ENCODE data around the gene ANKS1B.

Gene ANKS1B

DNA sequence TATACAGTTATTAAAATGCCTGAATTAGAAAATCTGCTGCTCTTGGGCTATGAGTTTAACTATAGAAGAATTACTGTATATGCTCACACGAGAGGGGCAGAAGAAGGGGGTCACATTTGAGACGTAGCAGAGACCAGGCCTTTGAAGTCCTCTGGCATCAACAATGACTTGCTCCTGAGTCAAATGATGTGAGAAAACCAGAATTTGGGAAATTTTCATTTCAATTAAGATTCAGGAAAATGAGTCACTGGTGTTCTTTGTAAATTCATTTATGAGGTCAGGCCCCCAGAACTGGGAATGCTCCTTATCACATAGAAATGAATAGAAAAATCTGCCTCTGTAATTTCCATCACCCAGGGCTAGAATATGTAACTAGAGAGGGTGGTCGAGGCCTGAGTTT lies 1246.7 kb downstream of the ANKS1B start:
- Mint-ChIP-seq H3K4me3 (no peak overlapping the region), H3K36me3 (ENCODE audit: low read depth) (peaks cover 2% of the 10 kb centered on the region), H3K27me3 (peaks cover 10% of the 10 kb centered on the region), H3K27ac (no peak overlapping the region), H3K4me1 (peaks cover 35% of the 10 kb centered on the region), H3K9me3 (no peaks in the 10 kb centered on the region)
- DNase-seq: no peak
- no peak for ATAC-seq

DNA sequence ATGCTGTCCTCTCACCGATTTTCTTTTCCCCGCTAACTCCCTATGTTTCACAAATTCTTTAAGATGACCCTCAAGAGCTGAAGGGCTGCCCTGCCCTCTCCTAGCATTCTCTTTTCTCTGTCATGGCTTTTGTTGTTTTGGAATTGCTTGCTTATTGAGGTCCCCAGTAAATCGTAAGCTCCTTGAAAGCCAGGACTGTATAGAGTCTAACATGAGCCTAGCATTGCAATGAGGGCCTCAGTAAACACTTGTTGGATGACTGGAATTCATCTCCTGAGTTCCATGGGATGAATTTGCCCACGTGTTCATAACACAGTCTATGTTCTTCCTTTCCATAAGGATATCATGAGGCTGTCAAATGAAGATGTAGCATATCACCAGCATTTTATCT lies 1247.4 kb downstream of the ANKS1B start:
- Mint-ChIP-seq H3K4me3 (no peak overlapping the region), H3K27ac (no peak overlapping the region), H3K27me3 (peaks cover 4% of the 10 kb centered on the region), H3K36me3 (ENCODE audit: low read depth) (peaks cover 3% of the 10 kb centered on the region), H3K4me1 (peaks cover 30% of the 10 kb centered on the region), H3K9me3 (no peaks in the 10 kb centered on the region)
- DNase-seq: no peak
- no peak for ATAC-seq

DNA sequence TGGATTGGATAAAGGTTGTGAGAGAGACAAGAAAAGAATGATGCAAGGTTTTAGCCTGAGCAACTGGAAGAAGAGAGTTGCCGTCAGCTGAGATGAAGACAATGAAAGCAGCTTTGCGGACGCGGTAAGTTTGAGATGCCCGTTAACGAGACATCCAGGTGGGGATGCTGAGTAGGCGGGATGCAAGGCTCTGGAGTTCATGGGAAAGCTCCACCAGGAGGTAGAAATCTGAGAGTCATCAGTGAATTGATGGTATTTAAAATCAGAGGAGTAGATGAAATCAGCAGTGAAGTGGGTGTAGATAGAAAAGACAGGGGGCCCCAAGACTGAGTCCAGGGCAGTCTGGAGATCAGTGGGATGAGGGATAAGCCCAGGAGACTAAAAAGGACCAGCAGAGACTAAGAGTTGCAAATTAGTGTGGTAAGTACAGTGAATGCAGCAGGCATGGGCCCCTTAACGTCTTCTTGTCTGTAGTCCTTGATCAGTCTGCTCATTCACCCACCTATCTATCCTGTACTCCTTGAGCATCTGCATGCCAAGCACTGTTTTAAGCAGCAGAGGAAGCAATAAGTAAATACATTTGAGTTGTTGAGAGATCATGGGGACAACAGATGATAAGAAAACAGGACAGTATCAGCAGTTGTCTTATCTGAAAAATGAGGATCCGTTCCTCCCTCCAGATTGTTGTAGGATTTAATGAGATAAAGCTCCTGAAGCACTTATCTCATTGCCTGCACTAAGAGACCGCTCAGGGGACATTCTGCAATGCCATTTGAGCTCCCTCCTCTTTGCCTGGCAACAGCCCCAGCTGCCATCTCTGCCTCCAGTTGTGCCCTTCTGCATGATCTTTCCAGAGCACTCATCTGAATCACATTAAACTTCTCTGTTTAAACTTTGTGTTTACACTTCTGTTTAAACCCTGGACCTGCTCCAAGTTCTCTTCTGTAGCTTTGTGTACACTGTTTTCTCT lies 1248.1 kb downstream of the ANKS1B start:
- peaks cover 24% of the 10 kb centered on the region for H3K4me1 Mint-ChIP-seq
- H3K27me3 Mint-ChIP-seq: peaks cover 3% of the 10 kb centered on the region
- DNase-seq: no peak
- no peak overlapping the region for H3K4me3 Mint-ChIP-seq
- no peak for ATAC-seq
- H3K9me3 Mint-ChIP-seq: no peaks in the 10 kb centered on the region
- H3K36me3 Mint-ChIP-seq (ENCODE audit: low read depth): peaks cover 3% of the 10 kb centered on the region
- no peak overlapping the region for H3K27ac Mint-ChIP-seq

DNA sequence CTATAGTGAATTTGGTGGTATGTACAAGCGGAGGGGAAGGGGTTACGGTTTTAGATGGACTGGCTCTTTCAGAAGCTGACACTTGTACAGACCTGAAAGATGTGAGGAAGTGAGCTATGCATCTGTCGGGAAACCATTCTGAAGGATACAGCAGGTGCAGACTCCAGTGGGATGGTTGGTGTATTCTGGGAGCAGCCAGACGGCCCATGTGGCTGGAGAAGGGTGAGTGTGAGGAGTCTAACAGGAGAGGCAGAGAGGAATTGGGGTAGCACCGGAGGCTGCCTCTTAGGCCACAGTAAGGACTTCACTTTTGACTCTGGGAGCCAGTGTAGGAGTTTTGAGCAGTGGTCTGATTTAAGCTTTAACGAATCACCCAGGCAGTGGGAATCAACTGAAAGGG lies 1248.9 kb downstream of the ANKS1B start:
- Mint-ChIP-seq H3K9me3 (no peaks in the 10 kb centered on the region), H3K27me3 (no peaks in the 10 kb centered on the region), H3K36me3 (ENCODE audit: low read depth) (peaks cover 3% of the 10 kb centered on the region), H3K27ac (no peak overlapping the region), H3K4me1 (peaks cover 16% of the 10 kb centered on the region), H3K4me3 (no peak overlapping the region)
- no peak for ATAC-seq
- DNase-seq: no peak

DNA sequence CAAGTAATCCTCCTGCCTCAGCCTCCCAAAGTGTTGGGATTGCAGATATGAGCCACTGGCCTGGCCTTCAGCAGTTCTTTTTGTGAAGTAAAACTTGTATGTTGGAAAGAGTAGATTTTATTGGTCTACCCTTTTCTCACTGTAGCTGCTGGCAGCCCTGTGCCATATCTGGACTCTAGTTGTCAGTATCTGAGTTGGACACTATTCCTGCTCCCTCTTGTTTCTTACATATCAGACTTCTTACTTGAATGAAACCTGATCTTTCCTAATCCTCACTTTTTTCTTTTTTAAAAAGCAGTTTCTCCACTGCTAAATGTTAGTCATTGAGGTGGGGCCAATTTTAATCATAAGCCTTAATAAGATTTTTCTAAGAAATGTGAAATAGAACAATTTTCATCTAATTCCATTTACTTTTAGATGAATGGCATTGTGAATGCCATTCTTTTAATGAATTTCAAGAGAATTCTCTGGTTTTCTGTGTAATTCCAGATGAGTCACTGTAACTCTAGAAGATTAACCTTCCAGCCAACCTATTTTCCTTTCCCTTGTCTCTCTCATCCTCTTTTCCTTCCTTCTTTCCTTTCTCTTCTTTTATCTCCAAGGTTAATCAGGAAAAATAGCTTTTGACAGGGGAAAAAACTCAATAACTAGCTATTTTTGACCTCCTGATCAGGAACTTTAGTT lies 1250.9 kb downstream of the ANKS1B start:
- Mint-ChIP-seq H3K27me3 (no peaks in the 10 kb centered on the region), H3K4me1 (peaks cover 10% of the 10 kb centered on the region), H3K9me3 (no peaks in the 10 kb centered on the region), H3K4me3 (no peak overlapping the region), H3K27ac (no peak overlapping the region), H3K36me3 (ENCODE audit: low read depth) (peaks cover 3% of the 10 kb centered on the region)
- DNase-seq (no peak), ATAC-seq (no peak)

DNA sequence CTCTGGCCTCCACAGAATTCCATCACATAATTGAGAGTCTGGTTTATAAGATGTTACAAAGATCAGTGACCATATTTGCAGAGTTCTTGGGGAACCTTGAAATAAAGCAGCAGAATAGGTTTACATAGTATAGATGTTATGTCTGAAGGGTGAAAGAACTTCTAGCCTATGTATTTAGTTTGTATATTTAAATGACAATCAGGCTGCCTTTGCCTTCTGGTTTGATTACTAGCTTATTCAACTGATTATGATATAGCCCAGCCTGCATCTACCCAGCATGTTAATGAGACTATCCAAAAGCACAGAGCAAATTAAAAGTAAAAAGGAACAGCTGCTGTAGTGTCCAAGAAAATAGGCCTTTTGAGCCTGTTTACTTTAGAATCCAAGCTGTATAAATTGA lies 1254.3 kb downstream of the ANKS1B start:
- DNase-seq (no peak), ATAC-seq (no peak)
- H3K4me3 Mint-ChIP-seq: no peak overlapping the region
- H3K4me1 Mint-ChIP-seq: no peaks in the 10 kb centered on the region
- H3K27me3 Mint-ChIP-seq: no peaks in the 10 kb centered on the region
- no peaks in the 10 kb centered on the region for H3K9me3 Mint-ChIP-seq
- H3K36me3 Mint-ChIP-seq (ENCODE audit: low read depth): peaks cover 11% of the 10 kb centered on the region
- no peak overlapping the region for H3K27ac Mint-ChIP-seq

DNA sequence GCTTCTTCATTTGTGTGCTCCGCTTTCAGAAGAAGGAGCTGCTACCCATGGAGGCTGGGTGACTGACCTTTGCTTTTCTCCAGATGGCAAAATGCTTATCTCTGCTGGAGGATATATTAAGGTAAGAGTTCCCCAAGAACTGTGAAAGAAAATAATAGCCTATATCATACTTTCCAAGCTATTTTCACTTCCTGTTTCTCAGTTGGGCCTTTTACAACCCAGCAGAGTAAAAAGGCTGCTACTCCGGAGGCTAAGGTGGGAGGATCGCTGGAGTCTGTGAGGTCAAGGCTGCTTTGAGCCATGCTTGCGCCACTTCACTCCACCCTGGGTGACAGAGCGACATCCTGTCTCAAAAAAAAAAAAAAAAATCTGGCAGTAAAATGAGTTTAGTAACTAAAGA lies 1257.5 kb downstream of the ANKS1B start:
- DNase-seq: no peak

DNA sequence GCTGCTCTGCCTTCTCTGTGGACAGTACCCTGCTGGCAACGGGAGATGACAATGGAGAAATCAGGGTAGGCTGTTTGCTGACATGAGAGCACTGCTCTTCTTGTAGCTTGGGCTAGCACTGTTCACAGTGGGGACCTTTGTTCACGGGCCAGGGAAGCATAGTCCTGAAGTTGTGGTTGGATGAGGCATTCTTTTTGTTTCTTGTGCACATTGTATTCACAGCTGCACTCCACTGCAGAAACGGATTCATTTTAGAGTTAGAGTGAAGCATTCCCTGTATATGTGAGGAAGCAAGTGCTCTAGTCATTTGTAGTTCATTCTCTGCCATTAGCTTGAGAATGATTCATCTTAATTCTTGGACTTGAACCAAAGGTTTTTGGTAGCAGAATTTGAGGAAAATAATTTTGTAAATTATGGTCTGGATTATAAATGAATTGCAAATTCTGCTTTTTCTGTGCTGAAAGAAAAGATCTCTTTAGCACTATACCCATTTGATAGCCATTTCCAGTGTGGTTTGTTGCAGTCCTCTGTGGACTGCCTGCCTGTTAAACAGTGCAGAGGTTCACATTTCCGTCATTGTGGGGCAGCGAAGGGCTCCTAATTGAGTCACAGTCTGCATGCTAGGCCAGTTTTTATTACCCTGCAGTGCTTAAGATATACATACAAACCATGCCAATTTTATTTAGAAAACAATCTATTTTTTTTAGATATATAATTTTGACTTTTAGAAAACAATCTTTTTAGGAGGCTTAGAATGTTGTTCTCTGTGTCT lies 1259.1 kb downstream of the ANKS1B start:
- Mint-ChIP-seq H3K9me3 (no peaks in the 10 kb centered on the region), H3K4me3 (no peak overlapping the region), H3K27ac (no peak overlapping the region), H3K36me3 (ENCODE audit: low read depth) (peaks cover 20% of the 10 kb centered on the region), H3K27me3 (no peaks in the 10 kb centered on the region), H3K4me1 (no peaks in the 10 kb centered on the region)
- DNase-seq (peak; percentile 63), ATAC-seq (peak; percentile 93)

More for the DNA sequence above, 1257.5 kb downstream of the ANKS1B start:
- Mint-ChIP-seq H3K27ac (no peak overlapping the region), H3K27me3 (no peaks in the 10 kb centered on the region), H3K36me3 (ENCODE audit: low read depth) (peaks cover 17% of the 10 kb centered on the region), H3K9me3 (no peaks in the 10 kb centered on the region), H3K4me3 (no peak overlapping the region), H3K4me1 (no peaks in the 10 kb centered on the region)
- ATAC-seq: no peak

DNA sequence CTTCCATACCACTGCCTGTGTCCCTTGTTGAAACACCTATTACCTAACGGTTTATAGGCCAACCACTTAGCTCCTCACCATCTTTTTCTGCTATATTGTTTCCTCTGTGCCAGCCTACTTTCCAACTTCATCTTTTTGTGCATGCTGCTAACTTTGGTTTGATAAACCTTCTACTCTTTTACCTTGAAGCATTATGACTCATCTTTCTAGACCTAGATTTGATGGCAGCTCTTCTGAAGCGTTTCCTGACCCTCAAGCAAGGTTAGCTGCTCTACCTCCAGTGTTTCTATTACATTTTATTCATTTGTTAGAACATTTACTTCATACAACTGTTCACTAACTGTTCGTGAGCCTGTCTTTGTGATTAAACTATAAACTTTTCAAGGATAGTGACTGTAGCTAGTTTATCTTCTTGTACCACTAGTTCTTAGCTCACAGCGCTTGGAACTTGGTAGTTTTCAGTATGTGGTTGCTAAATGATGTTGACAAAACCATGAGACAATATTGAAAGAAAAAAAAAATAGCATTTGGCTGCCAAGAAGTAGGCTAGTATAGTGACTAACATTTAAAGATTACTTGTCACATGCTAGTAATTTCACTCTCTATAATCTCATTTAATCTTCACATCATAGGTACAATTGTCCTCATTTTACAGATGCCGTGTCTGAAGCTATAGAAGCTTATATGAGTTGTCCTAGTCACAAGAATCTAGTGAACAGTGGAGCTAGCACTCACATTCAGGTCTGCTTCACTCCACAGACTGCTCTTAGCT lies 1260.2 kb downstream of the ANKS1B start:
- ATAC-seq (no peak), DNase-seq (no peak)
- no peaks in the 10 kb centered on the region for H3K27me3 Mint-ChIP-seq
- H3K4me1 Mint-ChIP-seq: no peaks in the 10 kb centered on the region
- no peaks in the 10 kb centered on the region for H3K9me3 Mint-ChIP-seq
- peaks cover 20% of the 10 kb centered on the region for H3K36me3 Mint-ChIP-seq (ENCODE audit: low read depth)
- no peak overlapping the region for H3K4me3 Mint-ChIP-seq
- no peak overlapping the region for H3K27ac Mint-ChIP-seq

DNA sequence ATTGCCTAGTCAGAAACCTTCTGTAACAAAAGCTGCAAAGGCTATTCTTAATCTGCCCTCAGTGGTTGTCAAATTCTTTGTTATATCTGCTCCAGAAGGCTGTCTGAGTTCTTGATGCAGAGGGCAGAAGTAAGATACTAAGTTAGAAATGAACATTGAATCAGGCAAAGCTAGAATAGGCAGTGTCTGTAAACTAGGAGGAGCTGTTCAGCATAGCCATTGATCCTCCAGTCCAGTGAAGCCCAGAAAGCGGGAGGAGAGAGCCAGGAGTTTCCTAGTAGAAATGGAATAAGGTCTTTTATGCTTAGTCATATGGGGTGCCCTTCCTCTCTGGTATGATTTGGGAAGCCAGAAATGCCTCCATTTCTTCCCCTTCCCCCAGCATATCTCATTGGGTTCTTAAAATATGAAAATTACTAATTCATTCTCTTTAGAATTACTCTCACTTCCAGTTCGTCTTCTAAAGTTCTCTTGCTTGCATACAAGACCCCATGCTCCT lies 1263.5 kb downstream of the ANKS1B start:
- Mint-ChIP-seq H3K27ac (no peak overlapping the region), H3K9me3 (no peaks in the 10 kb centered on the region), H3K4me3 (no peak overlapping the region), H3K27me3 (no peaks in the 10 kb centered on the region), H3K36me3 (ENCODE audit: low read depth) (peaks cover 17% of the 10 kb centered on the region), H3K4me1 (no peaks in the 10 kb centered on the region)
- ATAC-seq (no peak), DNase-seq (no peak)

DNA sequence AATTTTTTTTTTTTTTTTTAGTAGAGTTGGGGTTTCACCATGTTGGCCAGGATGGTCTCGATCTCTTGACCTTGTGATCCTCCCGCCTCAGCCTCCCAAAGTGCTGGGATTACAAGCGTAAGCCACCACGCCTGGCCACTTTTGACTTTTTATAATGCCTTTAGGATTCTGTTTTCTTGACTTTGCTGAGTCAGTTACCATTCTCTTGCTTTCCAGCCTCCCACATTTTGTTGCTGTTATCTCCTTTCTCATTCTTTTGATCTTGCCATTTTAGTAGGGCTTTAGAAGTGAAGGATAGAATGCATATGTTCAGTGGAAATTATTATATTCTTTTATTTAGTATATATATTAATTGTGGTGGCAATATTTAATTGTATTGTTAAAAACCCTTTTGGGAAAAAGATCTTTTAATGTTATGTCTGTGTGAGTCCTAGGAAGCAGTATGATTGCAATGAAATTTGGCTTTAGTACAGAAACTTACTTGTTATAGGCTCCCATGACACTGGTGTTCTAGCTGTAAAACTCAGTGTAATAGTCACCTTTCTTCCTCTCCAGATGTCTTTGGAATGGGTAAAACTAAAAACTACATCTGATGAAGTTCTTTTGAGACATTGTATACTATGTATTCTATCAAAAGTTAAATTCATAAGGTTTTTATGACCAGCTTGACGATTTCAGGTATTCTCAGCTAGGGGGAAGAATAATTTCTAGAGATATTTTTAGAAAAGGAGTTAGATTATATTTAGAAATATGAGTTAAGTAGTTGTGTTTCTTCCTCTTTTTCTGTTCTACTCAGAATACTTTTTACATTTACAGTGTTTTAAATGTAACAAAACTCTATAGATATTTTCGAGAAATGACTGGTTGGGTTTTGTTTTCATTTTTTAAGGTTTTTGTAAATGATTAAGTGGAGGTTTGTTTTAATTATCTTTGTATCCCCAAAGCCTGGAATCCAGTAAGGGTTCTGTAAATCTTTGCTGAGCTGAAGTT lies 1264.9 kb downstream of the ANKS1B start:
- H3K9me3 Mint-ChIP-seq: no peaks in the 10 kb centered on the region
- no peak for DNase-seq
- H3K4me3 Mint-ChIP-seq: no peak overlapping the region
- peaks cover 12% of the 10 kb centered on the region for H3K36me3 Mint-ChIP-seq (ENCODE audit: low read depth)
- no peaks in the 10 kb centered on the region for H3K4me1 Mint-ChIP-seq
- ATAC-seq: no peak
- no peaks in the 10 kb centered on the region for H3K27me3 Mint-ChIP-seq
- H3K27ac Mint-ChIP-seq: no peak overlapping the region

DNA sequence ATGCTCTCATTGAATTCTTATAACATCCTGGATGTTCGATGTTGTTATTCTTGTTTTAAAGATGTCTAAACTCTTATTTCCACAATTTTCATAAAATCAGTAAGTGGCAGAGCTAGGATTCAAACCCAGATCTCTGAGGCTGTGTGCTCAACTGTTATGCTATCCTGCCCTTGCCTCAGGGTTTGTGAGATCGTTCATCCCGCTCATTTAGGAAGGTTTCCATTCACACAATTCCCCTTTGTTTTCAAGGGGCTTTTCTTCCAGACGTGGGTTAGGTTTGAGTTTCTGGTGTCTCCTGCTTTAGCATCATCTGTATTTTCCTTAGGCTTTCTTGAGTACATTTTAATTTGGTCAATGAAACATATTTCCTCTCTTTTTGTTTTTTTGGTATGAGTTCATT lies 1270.3 kb downstream of the ANKS1B start:
- Mint-ChIP-seq H3K9me3 (no peaks in the 10 kb centered on the region), H3K27me3 (no peaks in the 10 kb centered on the region), H3K36me3 (ENCODE audit: low read depth) (peaks cover 9% of the 10 kb centered on the region), H3K4me3 (no peak overlapping the region), H3K4me1 (no peaks in the 10 kb centered on the region), H3K27ac (no peak overlapping the region)
- DNase-seq: no peak
- ATAC-seq: no peak

DNA sequence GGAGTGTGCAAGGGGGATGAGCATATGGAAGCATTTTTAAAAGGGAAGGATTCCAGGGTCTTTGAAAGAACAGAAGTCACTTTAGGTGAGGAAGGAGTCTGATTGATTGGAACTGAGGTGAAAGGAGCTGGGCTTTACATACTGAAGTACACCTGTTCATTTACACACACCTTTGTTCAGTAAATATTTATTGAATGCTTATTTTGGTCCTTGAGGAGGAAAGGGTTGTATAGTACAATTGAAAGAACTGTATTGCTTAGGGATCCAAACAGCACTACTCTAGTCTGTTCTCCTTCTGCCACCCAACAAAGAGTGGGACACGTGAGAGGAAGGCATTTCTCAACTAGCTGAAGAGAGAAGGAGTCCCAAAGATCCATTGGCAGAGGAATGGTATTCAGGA lies 1275.7 kb downstream of the ANKS1B start:
- Mint-ChIP-seq H3K4me3 (no peak overlapping the region), H3K9me3 (no peaks in the 10 kb centered on the region), H3K4me1 (no peaks in the 10 kb centered on the region), H3K27ac (no peak overlapping the region), H3K36me3 (ENCODE audit: low read depth) (peaks cover 14% of the 10 kb centered on the region), H3K27me3 (no peaks in the 10 kb centered on the region)
- no peak for ATAC-seq
- DNase-seq: no peak

Measured in activated naive CD8-positive, alpha-beta T cell treated with anti-CD3 and anti-CD28 coated beads, Interleukin-2, amount 50 U/mL, for 24 hours (primary cell).